ENCODE measurements around the gene ERVK3-1.

Gene ERVK3-1

DNA sequence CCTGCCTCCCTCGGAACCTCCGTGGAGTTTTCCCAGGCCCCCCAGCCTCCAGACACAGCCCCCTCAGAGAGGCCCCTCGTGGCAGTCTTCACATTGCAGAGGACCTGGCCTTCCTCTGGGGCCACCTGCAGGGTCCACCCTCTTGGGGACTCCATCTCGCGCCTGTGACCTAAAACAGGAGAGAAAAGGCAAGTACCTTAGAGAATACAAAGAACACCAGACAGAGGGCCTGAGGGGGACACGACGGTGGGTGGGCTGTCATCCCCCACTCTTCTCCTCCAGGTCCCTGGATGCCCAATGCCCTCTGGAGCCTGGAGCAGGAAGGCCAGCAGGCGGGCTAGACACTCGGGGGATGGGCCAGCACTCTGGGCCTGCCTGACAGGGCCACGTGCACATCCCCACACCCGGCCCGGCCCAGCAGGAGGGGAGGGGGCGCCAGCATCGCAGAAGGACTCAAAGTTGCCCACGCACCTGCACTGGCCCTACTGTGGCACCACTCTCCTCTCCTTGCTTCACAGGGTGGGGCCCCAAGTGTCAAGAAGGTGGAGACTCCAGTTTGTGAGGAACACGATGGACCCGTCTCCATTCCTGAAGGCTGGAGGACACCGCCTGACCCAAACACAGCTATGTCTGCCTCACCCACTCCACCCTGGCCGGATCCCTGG is 52.4 kb downstream of the ERVK3-1 start:
- DNase-seq (ENCODE audit: low read depth in 2 of 3, low spot score in 2 of 3) = no peak

DNA sequence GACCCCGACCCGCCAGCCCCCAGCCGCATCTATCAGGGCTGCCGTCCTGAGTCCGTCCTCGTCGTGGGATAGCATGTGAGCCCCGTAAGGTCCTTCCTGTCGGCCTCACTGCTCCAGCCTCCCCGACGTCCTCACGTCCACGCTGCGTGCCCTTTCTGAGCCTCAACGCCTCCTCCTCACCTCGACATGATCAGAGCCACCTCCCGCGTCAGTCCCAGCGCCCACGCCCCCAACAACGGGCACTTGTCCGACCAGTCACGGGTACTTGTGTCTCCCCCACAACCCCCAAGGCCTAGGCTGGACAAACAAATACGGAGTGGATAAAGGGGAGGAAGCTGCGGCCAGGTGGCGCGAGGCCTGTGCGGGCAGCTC is 56.7 kb downstream of the ERVK3-1 start:
- DNase-seq (ENCODE audit: low read depth in 2 of 3, low spot score in 2 of 3) = peak in 2 of 3 experiments; percentile 27 to 59

DNA sequence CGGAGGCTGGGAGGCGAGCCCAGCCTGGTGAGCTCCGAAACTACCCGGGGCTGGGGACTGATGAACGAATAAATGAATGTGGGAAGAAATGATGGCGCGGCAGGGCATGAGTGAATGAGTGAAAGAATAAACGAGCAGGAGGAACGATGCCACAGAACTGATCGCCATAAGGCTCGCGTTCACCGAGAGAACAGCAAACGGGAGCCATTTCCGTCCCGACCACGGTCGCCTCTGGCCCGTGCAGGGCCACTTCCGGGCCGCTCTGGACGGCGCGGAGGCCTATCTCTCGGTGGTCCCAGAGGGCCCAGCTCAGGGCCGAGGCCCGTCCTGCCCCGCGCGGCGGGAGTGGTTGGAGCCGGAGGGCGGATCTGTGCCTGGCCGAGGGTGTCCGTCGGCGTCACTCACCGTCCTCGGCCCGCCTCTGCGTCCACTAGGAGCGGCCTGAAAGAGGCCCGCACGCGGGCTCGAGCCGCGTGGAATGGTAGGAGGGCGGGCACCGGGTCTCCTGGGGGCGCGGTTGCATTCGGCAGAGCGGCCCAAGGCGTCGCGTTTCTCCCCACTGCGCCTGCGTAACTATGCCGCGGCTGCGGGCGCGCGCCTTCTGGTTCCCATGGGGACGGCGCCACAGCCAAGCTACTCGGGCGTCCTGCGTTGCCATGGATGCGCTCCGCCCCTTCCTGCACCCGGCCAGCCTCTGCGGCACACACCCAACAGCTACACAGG is 57.3 kb downstream of the ERVK3-1 start, which contains the start of gene ZNF497:
Gene ZNF497, minus strand, starts transcription at position 480 of the 723 bp plus-strand sequence. CDS start 5,116 bp downstream, outside the sequence.
- peak; percentile 92 to 93 (median 92) for DNase-seq (ENCODE audit: low read depth in 2 of 3, low spot score in 2 of 3)

DNA sequence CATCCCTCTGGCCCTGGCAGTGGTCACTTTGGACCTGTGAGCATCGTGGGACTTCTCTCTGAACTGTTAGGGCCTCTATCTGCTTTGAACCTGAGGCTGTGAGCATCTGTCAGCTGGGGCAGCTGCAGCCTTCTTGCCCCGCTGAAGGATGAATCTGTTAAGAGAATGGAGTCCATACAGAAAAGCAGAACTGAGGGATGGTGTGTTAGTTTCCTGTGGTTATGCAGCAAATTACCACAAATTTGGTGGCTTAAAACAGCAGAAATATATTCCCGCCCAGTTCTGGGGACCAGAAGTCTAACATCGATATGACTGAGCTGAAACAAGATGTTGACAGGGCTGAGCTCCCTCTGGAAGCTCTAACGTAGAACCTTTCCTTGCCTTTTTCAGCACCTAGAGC is 59.0 kb downstream of the ERVK3-1 start:
- DNase-seq (ENCODE audit: low read depth in 2 of 3, low spot score in 2 of 3) = no peak

All from activated CD8-positive, alpha-beta memory T cell treated with anti-CD3 and anti-CD28 coated beads for 48 hours (primary cell).